MM.1S (cell line): Measurements from ENCODE around the gene EDC4.
"Not testable (repeated sequence)": the region's sequence is repeated elsewhere in the genome, so short reads cannot be mapped to it uniquely, and the experiment has no call there.

Source experiments
- DNase-seq: peaks from one replicate; pipeline ENCODE4 v3.0.0-alpha.2; 2015
- H2AFZ ChIP-seq: fragments of 300-600 bp; sonication (generic); 2 replicates; pipeline ENCODE4 v1.6.0; 2016; ENCODE audit warnings: antibody characterized with exemption, low read length
- H3F3A ChIP-seq: fragments of 300-600 bp; sonication (generic); 2 replicates; pipeline ENCODE4 v1.6.1; 2016; ENCODE audit warnings: mild to moderate bottlenecking, antibody characterized with exemption, low read length, moderate library complexity, mixed read lengths; ENCODE audit not compliant: insufficient read depth
- H3K27ac ChIP-seq: fragments of 300-600 bp; sonication (generic); 2 replicates; pipeline ENCODE4 v1.5.1; 2016; ENCODE audit warnings: mild to moderate bottlenecking, low read length
- H3K27me3 ChIP-seq: fragments of 300-600 bp; sonication (generic); replicated peaks from 2 replicates; pipeline ENCODE4 v1.6.0; 2016; ENCODE audit warnings: low read length; ENCODE audit not compliant: insufficient read depth
- H3K36me3 ChIP-seq: fragments of 300-600 bp; sonication (generic); replicated peaks from 2 replicates; pipeline ENCODE4 v1.6.1; 2016; ENCODE audit warnings: mild to moderate bottlenecking, low read length, mixed read lengths; ENCODE audit not compliant: insufficient read depth
- H3K4me1 ChIP-seq: fragments of 300-600 bp; sonication (generic); 2 replicates; pipeline ENCODE4 v1.6.1; 2016; ENCODE audit warnings: low read length, mixed read lengths
- H3K4me2 ChIP-seq: fragments of 300-600 bp; sonication (generic); 2 replicates; pipeline ENCODE4 v1.6.0; 2016; ENCODE audit warnings: low read depth, low read length
- H3K4me3 ChIP-seq: fragments of 300-600 bp; sonication (generic); 2 replicates; pipeline ENCODE4 v1.5.1; 2016; ENCODE audit warnings: low read length, mixed read lengths
- H3K79me2 ChIP-seq: fragments of 300-600 bp; sonication (generic); 2 replicates; pipeline ENCODE4 v1.6.1; 2016; ENCODE audit warnings: mixed run types, low read length, mixed read lengths
- H3K9ac ChIP-seq: fragments of 300-600 bp; sonication (generic); 2 replicates; pipeline ENCODE4 v1.6.1; 2016; ENCODE audit warnings: low read length, mixed read lengths
- H3K9me2 ChIP-seq: fragments of 300-600 bp; sonication (generic); replicated peaks from 2 replicates; pipeline ENCODE4 v1.6.1; 2016; ENCODE audit warnings: mild to moderate bottlenecking, low read length, mixed read lengths; ENCODE audit not compliant: insufficient read depth
- H3K9me3 ChIP-seq: fragments of 300-600 bp; sonication (generic); replicated peaks from 2 replicates; pipeline ENCODE4 v1.6.1; 2016; ENCODE audit warnings: mild to moderate bottlenecking, low read length, mixed read lengths; ENCODE audit not compliant: insufficient read depth
- H4K20me1 ChIP-seq: fragments of 300-600 bp; sonication (generic); 2 replicates; pipeline ENCODE4 v1.6.1; 2016; ENCODE audit warnings: mild to moderate bottlenecking, low read length, moderate library complexity, mixed read lengths; ENCODE audit not compliant: insufficient read depth
- CTCF ChIP-seq: fragments of 300-600 bp; sonication (generic); IDR thresholded peaks from 2 replicates; pipeline ENCODE4 v1.5.1; 2016; ENCODE audit warnings: antibody characterized with exemption, low read length, mixed read lengths
- EZH2 ChIP-seq: fragments of 300-600 bp; sonication (generic); optimal IDR thresholded peaks from 2 replicates; pipeline ENCODE3; 2017; ENCODE audit warnings: low read depth, mild to moderate bottlenecking, antibody characterized with exemption, low read length, mixed read lengths
- EZH2phosphoT487 ChIP-seq: fragments of 300-600 bp; sonication (generic); IDR thresholded peaks from 2 replicates; pipeline ENCODE4 v1.6.1; 2018; ENCODE audit warnings: antibody characterized with exemption, low read length

EDC4 gene

GRCh38 chr16:67833030-67833414 is 39.8 kb upstream of the EDC4 start:
- Histone ChIP-seq H3K27me3 (no peaks in the 10 kb centered on the region), H3K79me2 (peaks cover 19% of the 10 kb centered on the region), H3K36me3 (no peaks in the 10 kb centered on the region), H2AFZ (peak overlapping the region; percentile 55), H3K27ac (no peak overlapping the region), H3K9ac (peak overlapping the region; percentile 73), H3K4me2 (peak overlapping the region; percentile 56), H3K9me2 (no peaks in the 10 kb centered on the region), H3K4me3 (peak overlapping the region; percentile 77), H4K20me1 (no peaks in the 10 kb centered on the region), H3F3A (no peaks in the 10 kb centered on the region), H3K4me1 (no peaks in the 10 kb centered on the region), H3K9me3 (no peaks in the 10 kb centered on the region)
- TF ChIP-seq CTCF (no peak), EZH2 (no peak), EZH2phosphoT487 (no peak)
- DNase-seq: no peak

GRCh38 chr16:67833415-67834241 is 39.2 kb upstream of the EDC4 start:
- H3K4me3 ChIP-seq: peak overlapping the region; percentile 77
- no peaks in the 10 kb centered on the region for H3F3A ChIP-seq
- peaks cover 19% of the 10 kb centered on the region for H3K79me2 ChIP-seq
- no peaks in the 10 kb centered on the region for H4K20me1 ChIP-seq
- DNase-seq: peak; percentile 94
- H3K9me2 ChIP-seq: no peaks in the 10 kb centered on the region
- H3K27me3 ChIP-seq: no peaks in the 10 kb centered on the region
- H3K4me1 ChIP-seq: no peaks in the 10 kb centered on the region
- H3K36me3 ChIP-seq: no peaks in the 10 kb centered on the region
- peak overlapping the region; percentile 55 for H2AFZ ChIP-seq
- H3K9me3 ChIP-seq: no peaks in the 10 kb centered on the region
- H3K9ac ChIP-seq: peak overlapping the region; percentile 73
- TF ChIP-seq EZH2phosphoT487: no peak
- no peak for TF ChIP-seq CTCF
- no peak for TF ChIP-seq EZH2
- H3K27ac ChIP-seq: no peak overlapping the region
- H3K4me2 ChIP-seq: peak overlapping the region; percentile 56

- H3K4me3 ChIP-seq: peak overlapping the region; percentile 77
- H3K4me1 ChIP-seq: no peaks in the 10 kb centered on the region
- TF ChIP-seq EZH2phosphoT487 (no peak), EZH2 (no peak), CTCF (no peak)
- peak overlapping the region; percentile 56 for H3K4me2 ChIP-seq
- H3K9me3 ChIP-seq: no peaks in the 10 kb centered on the region
- no peaks in the 10 kb centered on the region for H4K20me1 ChIP-seq
- peak overlapping the region; percentile 55 for H2AFZ ChIP-seq
- no peak for DNase-seq
- no peak overlapping the region for H3K27ac ChIP-seq
- no peaks in the 10 kb centered on the region for H3F3A ChIP-seq
- no peaks in the 10 kb centered on the region for H3K27me3 ChIP-seq
- H3K9ac ChIP-seq: no peak overlapping the region; the same call in 1 of the 2 replicates
- H3K9me2 ChIP-seq: no peaks in the 10 kb centered on the region
- H3K79me2 ChIP-seq: peaks cover 19% of the 10 kb centered on the region
- no peaks in the 10 kb centered on the region for H3K36me3 ChIP-seq
These were observed 38.6 kb upstream of the EDC4 start for GRCh38 chr16:67834242-67834614.

GRCh38 chr16:67837190-67837589 is 35.7 kb upstream of the EDC4 start:
- not testable (repeated sequence) for H3K4me1 ChIP-seq, H3K36me3 ChIP-seq, H3K9me2 ChIP-seq, H3K9me3 ChIP-seq, H3K27me3 ChIP-seq, H3K4me3 ChIP-seq, H4K20me1 ChIP-seq, H3K27ac ChIP-seq, H3F3A ChIP-seq, DNase-seq, H2AFZ ChIP-seq, H3K4me2 ChIP-seq, H3K9ac ChIP-seq
- peaks cover 14% of the 10 kb centered on the region for H3K79me2 ChIP-seq
